ENCODE results near the gene RAB36.

Gene RAB36

GRCh38 chr22:23183061-23183698 lies 37.9 kb downstream of the RAB36 start:
- peaks cover 74% of the 10 kb centered on the region for H3K4me1 Mint-ChIP-seq (ENCODE audit: low read depth)
- H3K9me3 Mint-ChIP-seq (ENCODE audit: low read depth): no peaks in the 10 kb centered on the region
- H3K36me3 Mint-ChIP-seq: peaks cover 3% of the 10 kb centered on the region
- H3K27ac Mint-ChIP-seq: peak overlapping the region; percentile 84
- no peaks in the 10 kb centered on the region for H3K27me3 Mint-ChIP-seq
- H3K4me3 Mint-ChIP-seq: peak overlapping the region; percentile 90

- H3K4me1 Mint-ChIP-seq (ENCODE audit: low read depth): peaks cover 70% of the 10 kb centered on the region
- H3K9me3 Mint-ChIP-seq (ENCODE audit: low read depth): no peaks in the 10 kb centered on the region
- H3K27me3 Mint-ChIP-seq: no peaks in the 10 kb centered on the region
- H3K4me3 Mint-ChIP-seq: peak overlapping the region; percentile 90
- peak overlapping the region; percentile 76 for H3K27ac Mint-ChIP-seq
- H3K36me3 Mint-ChIP-seq: peaks cover 5% of the 10 kb centered on the region
Observed at GRCh38 chr22:23184100-23184763, 39.0 kb downstream of the RAB36 start.

- Mint-ChIP-seq H3K27me3 (no peaks in the 10 kb centered on the region), H3K27ac (peak overlapping the region; percentile 76), H3K9me3 (ENCODE audit: low read depth) (no peaks in the 10 kb centered on the region), H3K4me3 (peak overlapping the region; percentile 70), H3K36me3 (peaks cover 6% of the 10 kb centered on the region), H3K4me1 (ENCODE audit: low read depth) (peaks cover 66% of the 10 kb centered on the region)
Observed at GRCh38 chr22:23184764-23185113, 39.5 kb downstream of the RAB36 start.

GRCh38 chr22:23187211-23187610 lies 41.9 kb downstream of the RAB36 start:
- no peaks in the 10 kb centered on the region for H3K27me3 Mint-ChIP-seq
- H3K4me3 Mint-ChIP-seq: no peak overlapping the region
- peaks cover 68% of the 10 kb centered on the region for H3K4me1 Mint-ChIP-seq (ENCODE audit: low read depth)
- H3K36me3 Mint-ChIP-seq: peaks cover 6% of the 10 kb centered on the region
- H3K9me3 Mint-ChIP-seq (ENCODE audit: low read depth): no peaks in the 10 kb centered on the region
- peak overlapping the region; percentile 50 for H3K27ac Mint-ChIP-seq

- H3K4me1 Mint-ChIP-seq (ENCODE audit: low read depth): peaks cover 66% of the 10 kb centered on the region
- H3K9me3 Mint-ChIP-seq (ENCODE audit: low read depth): no peaks in the 10 kb centered on the region
- peak overlapping the region; percentile 46 for H3K27ac Mint-ChIP-seq
- no peak overlapping the region for H3K4me3 Mint-ChIP-seq
- H3K27me3 Mint-ChIP-seq: no peaks in the 10 kb centered on the region
- H3K36me3 Mint-ChIP-seq: peaks cover 6% of the 10 kb centered on the region
Observed at GRCh38 chr22:23187871-23188700, 42.8 kb downstream of the RAB36 start.

GRCh38 chr22:23190526-23190925 lies 45.2 kb downstream of the RAB36 start:
- Mint-ChIP-seq H3K4me1 (ENCODE audit: low read depth) (peaks cover 50% of the 10 kb centered on the region), H3K27ac (no peak overlapping the region), H3K9me3 (ENCODE audit: low read depth) (no peaks in the 10 kb centered on the region), H3K27me3 (no peaks in the 10 kb centered on the region), H3K36me3 (peaks cover 6% of the 10 kb centered on the region), H3K4me3 (no peak overlapping the region)

DNA sequence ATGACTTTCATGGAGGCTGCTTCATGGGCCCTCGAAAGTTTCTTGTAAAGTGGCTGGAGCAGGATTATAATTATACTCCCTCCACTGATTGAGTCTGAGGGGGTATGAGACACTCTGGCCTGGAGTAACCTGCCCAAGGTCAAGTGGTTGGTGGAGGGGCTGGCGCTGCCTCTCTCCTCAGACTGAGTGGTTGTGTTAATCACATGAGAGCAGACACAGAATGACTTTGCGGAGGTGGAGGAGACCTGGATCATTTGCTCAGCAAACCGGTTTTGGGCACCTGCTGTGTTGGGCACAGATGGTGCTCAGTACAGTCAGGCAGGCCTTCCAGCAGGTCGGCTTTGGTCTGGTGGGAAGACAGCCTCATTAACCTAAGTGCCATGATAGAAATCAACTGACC lies 46.9 kb downstream of the RAB36 start:
- Mint-ChIP-seq H3K36me3 (peaks cover 6% of the 10 kb centered on the region), H3K9me3 (ENCODE audit: low read depth) (no peaks in the 10 kb centered on the region), H3K4me1 (ENCODE audit: low read depth) (peaks cover 40% of the 10 kb centered on the region), H3K4me3 (no peak overlapping the region), H3K27ac (no peak overlapping the region), H3K27me3 (no peaks in the 10 kb centered on the region)

- Mint-ChIP-seq H3K27me3 (no peaks in the 10 kb centered on the region), H3K4me3 (no peak overlapping the region), H3K9me3 (ENCODE audit: low read depth) (no peaks in the 10 kb centered on the region), H3K4me1 (ENCODE audit: low read depth) (peaks cover 40% of the 10 kb centered on the region), H3K36me3 (peaks cover 6% of the 10 kb centered on the region), H3K27ac (no peak overlapping the region)
Observed at GRCh38 chr22:23192558-23192957, 47.3 kb downstream of the RAB36 start.

DNA sequence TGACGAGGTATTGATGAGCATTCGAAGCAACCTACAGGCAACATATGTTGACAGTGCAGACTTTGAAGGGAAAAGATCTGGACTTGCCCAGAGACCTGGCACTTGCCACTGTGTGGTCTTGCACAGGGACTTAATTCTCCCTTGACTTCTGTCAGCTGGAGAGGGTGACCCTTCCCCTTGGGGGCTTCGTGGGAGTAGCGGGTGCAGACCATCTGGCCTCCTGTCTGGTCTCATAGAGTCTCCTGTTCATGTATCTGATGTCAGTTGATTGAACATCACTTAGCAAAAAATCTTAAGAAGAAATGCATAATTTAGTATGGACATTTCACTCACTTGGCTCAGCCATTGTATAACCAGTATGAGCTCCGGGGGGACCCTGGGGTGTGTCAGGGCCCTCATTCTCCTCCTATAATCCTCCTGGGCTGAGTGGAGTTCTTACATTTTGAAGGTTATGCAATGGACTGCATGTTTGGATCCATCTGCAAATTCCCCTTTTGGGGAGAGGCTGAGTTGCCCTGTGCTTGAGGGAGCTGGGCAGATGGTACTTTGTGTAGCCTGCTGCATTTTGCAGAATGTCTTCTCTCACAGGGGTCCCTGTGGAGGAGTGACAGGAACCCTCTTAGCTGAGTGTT lies 48.0 kb downstream of the RAB36 start:
- Mint-ChIP-seq H3K4me1 (ENCODE audit: low read depth) (peaks cover 38% of the 10 kb centered on the region), H3K9me3 (ENCODE audit: low read depth) (no peaks in the 10 kb centered on the region), H3K36me3 (peaks cover 3% of the 10 kb centered on the region), H3K27ac (no peak overlapping the region), H3K27me3 (no peaks in the 10 kb centered on the region), H3K4me3 (no peak overlapping the region)

DNA sequence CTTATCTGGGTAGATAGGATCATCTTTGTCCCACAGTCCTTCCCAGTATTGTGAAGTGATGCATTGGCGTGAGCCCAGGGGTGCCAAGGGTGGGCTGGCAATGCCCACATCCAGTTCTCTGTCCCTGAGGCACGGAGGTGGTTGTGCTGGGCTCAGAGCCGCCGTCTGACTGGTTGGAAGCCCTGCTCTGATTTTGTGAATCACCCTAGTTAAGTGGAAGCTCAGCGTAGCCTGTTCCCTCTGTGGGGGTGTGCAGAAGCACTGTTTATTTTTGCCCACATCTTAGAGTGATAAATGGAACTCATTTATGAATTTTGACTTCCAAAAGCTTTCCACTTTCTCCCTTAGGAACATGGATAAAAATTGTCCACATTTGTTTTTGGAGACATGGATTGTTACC lies 48.6 kb downstream of the RAB36 start:
- Mint-ChIP-seq H3K4me1 (ENCODE audit: low read depth) (peaks cover 39% of the 10 kb centered on the region), H3K9me3 (ENCODE audit: low read depth) (no peaks in the 10 kb centered on the region), H3K27me3 (no peaks in the 10 kb centered on the region), H3K36me3 (peaks cover 3% of the 10 kb centered on the region), H3K4me3 (no peak overlapping the region), H3K27ac (no peak overlapping the region)

DNA sequence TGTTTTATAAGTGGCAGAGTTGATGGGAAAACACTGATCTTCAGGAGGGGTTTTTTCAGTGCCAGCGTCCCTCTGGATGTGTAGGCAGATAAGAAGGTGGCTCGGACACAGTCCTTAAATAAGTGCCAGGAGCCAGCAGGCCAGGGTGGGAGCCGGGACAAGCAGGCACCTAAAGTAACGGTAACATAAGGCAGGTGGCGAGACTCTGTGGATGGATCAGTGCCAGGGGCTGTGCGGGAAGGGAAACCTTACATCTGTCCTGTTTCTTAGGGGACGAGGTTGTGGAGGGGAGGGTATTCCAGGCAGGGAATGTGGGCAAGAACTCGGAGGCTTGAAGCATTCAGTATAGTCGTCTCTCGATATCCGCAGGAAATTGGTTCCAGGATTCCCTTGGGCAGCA lies 50.9 kb downstream of the RAB36 start:
- Mint-ChIP-seq H3K27ac (no peak overlapping the region), H3K9me3 (ENCODE audit: low read depth) (no peaks in the 10 kb centered on the region), H3K4me3 (no peak overlapping the region), H3K27me3 (no peaks in the 10 kb centered on the region), H3K4me1 (ENCODE audit: low read depth) (peaks cover 48% of the 10 kb centered on the region), H3K36me3 (no peaks in the 10 kb centered on the region)

GRCh38 chr22:23197836-23198235 lies 52.6 kb downstream of the RAB36 start:
- Mint-ChIP-seq H3K36me3 (no peaks in the 10 kb centered on the region), H3K27me3 (no peaks in the 10 kb centered on the region), H3K4me3 (no peak overlapping the region), H3K4me1 (ENCODE audit: low read depth) (peaks cover 46% of the 10 kb centered on the region), H3K9me3 (ENCODE audit: low read depth) (no peaks in the 10 kb centered on the region), H3K27ac (peak overlapping the region; percentile 64)

- Mint-ChIP-seq H3K27me3 (no peaks in the 10 kb centered on the region), H3K36me3 (no peaks in the 10 kb centered on the region), H3K4me1 (ENCODE audit: low read depth) (peaks cover 46% of the 10 kb centered on the region), H3K27ac (peak overlapping the region; percentile 28), H3K4me3 (no peak overlapping the region), H3K9me3 (ENCODE audit: low read depth) (no peaks in the 10 kb centered on the region)
Observed at GRCh38 chr22:23199159-23199558, 53.9 kb downstream of the RAB36 start.

GRCh38 chr22:23200898-23201297 lies 55.6 kb downstream of the RAB36 start:
- Mint-ChIP-seq H3K9me3 (ENCODE audit: low read depth) (no peaks in the 10 kb centered on the region), H3K27me3 (no peaks in the 10 kb centered on the region), H3K4me1 (ENCODE audit: low read depth) (peaks cover 45% of the 10 kb centered on the region), H3K36me3 (no peaks in the 10 kb centered on the region), H3K27ac (peak overlapping the region; percentile 22), H3K4me3 (no peak overlapping the region)

Measured in activated naive CD8-positive, alpha-beta T cell (primary cell).